Cardiac muscle cell (in vitro differentiated cells and primary cell): Measurements from ENCODE around the gene ASB15. TPM values are rescaled to one million over a fixed set of nuclear protein-coding genes. Genes with fewer than 3 reads are reported as not detected.

ENCODE experiments used
- DNase-seq, 2 donors: peaks; one replicate each; pipeline versions ENCODE4 v3.0.0 to v3.0.0-alpha.2; 2010 to 2017; ENCODE audit warnings: low read depth in 1 of 2, low spot score in 1 of 2
- H3K27ac ChIP-seq: fragments of 200-600 bp; sonication (generic); 2 replicates; pipeline ENCODE4 v1.5.1; 2016
- H3K27me3 ChIP-seq: fragments of 200-600 bp; sonication (generic); 2 replicates; pipeline ENCODE4 v1.6.0; 2016; ENCODE audit warnings: control low read depth
- H3K36me3 ChIP-seq: fragments of 200-600 bp; sonication (generic); 2 replicates; pipeline ENCODE4 v1.5.1; 2016; ENCODE audit warnings: control low read depth
- H3K4me1 ChIP-seq: fragments of 200-600 bp; sonication (generic); 2 replicates; pipeline ENCODE4 v1.8.1; 2017; ENCODE audit warnings: low read depth, mild to moderate bottlenecking, mixed run types
- H3K4me3 ChIP-seq: fragments of 200-600 bp; sonication (generic); 2 replicates; pipeline ENCODE4 v1.5.1; 2016; ENCODE audit warnings: mild to moderate bottlenecking
- H3K9me3 ChIP-seq: fragments of 200-600 bp; sonication (generic); 2 replicates; pipeline ENCODE4 v1.5.1; 2017; ENCODE audit warnings: low read depth, mild to moderate bottlenecking, control low read depth
- CTCF ChIP-seq: IDR thresholded peaks from 2 replicates; pipeline ENCODE4 v1.5.1; 2012; ENCODE audit warnings: low read depth, mild to moderate bottlenecking, low read length
- polyA plus RNA-seq: library from polyadenylated mRNA; unstranded; fragments of >200 nt; fragmentation: Nextera tagmentation; extraction: Ambion mirVana; gene quantifications from 2 replicates; pipeline ENCODE4 v1.2.1, GENCODE V29; 2016
- total RNA-seq: library from RNA; depleted of rRNA; stranded (reverse); fragments of >200 nt; gene quantifications from 2 replicates; pipeline ENCODE4 v1.2.3, GENCODE V29; 2016

ASB15 gene
- total and polyA plus RNA-seq, 2 experiments from 2014 or later: not detected

DNA sequence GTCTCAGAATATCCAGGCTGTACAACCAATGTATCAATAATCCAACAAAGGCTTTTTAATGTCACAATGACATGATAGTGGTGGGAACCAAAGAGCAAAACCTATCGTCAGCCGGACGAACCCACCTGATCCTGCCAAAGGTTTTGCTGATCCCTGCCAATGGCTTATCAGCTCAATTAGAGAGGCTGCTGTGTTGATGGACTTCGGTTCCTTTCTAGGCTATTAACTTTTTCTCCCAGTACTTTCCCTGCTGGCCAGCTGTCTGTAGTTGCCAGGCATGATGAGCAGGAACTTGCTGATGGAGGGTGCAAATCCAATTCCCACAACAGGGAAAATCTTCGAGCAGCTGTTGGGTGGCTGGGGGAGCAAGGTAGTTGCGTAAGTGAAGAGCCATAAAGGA is 56.4 kb downstream of the ASB15 start:
- peak overlapping the region; percentile 29 for H3K27ac ChIP-seq
- TF ChIP-seq CTCF: no peak
- H3K36me3 ChIP-seq: no peaks in the 10 kb centered on the region
- no peaks in the 10 kb centered on the region for H3K9me3 ChIP-seq
- no peaks in the 10 kb centered on the region for H3K27me3 ChIP-seq
- no peak for DNase-seq
- peaks cover 33% of the 10 kb centered on the region for H3K4me1 ChIP-seq
- peak overlapping the region; percentile 16 for H3K4me3 ChIP-seq

- Histone ChIP-seq H3K9me3 (no peaks in the 10 kb centered on the region), H3K36me3 (no peaks in the 10 kb centered on the region), H3K27ac (peak overlapping the region; percentile 89), H3K27me3 (no peaks in the 10 kb centered on the region), H3K4me3 (no peak overlapping the region), H3K4me1 (peaks cover 35% of the 10 kb centered on the region)
- DNase-seq: peak in 1 of 2 donors; percentile 15
- no peak for TF ChIP-seq CTCF
Observed at GRCh38 chr7:123660514-123661354, 59.1 kb downstream of the ASB15 start.

DNA sequence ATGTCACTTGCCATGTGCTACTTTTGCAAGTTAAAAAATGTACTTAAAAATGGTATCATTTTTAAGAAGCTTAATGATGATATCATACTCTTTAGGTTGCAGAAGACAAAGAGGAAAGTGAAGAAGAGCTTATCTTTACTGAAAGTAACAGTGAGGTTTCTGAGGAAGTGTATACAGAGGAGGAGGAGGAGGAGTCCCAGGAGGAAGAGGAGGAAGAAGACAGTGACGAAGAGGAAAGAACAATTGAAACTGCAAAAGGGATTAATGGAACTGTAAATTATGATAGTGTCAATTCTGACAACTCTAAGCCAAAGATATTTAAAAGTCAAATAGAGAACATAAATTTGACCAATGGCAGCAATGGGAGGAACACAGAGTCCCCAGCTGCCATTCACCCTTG is 60.1 kb downstream of the ASB15 start:
- no peak for TF ChIP-seq CTCF
- Histone ChIP-seq H3K4me1 (peaks cover 41% of the 10 kb centered on the region), H3K27me3 (no peaks in the 10 kb centered on the region), H3K9me3 (no peaks in the 10 kb centered on the region), H3K36me3 (no peaks in the 10 kb centered on the region), H3K27ac (no peak overlapping the region), H3K4me3 (no peak overlapping the region)
- no peak for DNase-seq

GRCh38 chr7:123662293-123662692 is 60.7 kb downstream of the ASB15 start:
- H3K27ac ChIP-seq: no peak overlapping the region
- no peak for DNase-seq
- no peaks in the 10 kb centered on the region for H3K27me3 ChIP-seq
- H3K4me3 ChIP-seq: no peak overlapping the region
- H3K4me1 ChIP-seq: peaks cover 41% of the 10 kb centered on the region
- TF ChIP-seq CTCF: no peak
- no peaks in the 10 kb centered on the region for H3K36me3 ChIP-seq
- no peaks in the 10 kb centered on the region for H3K9me3 ChIP-seq

DNA sequence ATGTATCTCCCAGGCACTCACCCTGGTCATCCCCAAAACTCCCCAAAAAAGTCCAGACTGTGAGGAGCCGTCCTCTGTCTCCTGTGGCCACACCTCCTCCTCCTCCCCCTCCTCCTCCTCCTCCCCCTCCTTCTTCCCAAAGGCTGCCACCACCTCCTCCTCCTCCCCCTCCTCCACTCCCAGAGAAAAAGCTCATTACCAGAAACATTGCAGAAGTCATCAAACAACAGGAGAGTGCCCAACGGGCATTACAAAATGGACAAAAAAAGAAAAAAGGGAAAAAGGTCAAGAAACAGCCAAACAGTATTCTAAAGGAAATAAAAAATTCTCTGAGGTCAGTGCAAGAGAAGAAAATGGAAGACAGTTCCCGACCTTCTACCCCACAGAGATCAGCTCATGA is 61.1 kb downstream of the ASB15 start:
- Histone ChIP-seq H3K27me3 (no peaks in the 10 kb centered on the region), H3K27ac (no peak overlapping the region), H3K4me3 (no peak overlapping the region), H3K4me1 (peaks cover 41% of the 10 kb centered on the region), H3K36me3 (no peaks in the 10 kb centered on the region), H3K9me3 (no peaks in the 10 kb centered on the region)
- DNase-seq: no peak
- TF ChIP-seq CTCF: no peak
